HG02642 (cell line): ENCODE results near the gene RBM33.
A peak's percentile ranks its signal among the peaks of the same experiment; 100 is the strongest.

Source experiments
- ATAC-seq: cut with Tn5 transposase; IDR thresholded peaks from one replicate; pipeline ENCODE4 v1.9.1; 2021; ENCODE audit warnings: mild to moderate bottlenecking; ENCODE audit not compliant: unreplicated experiment, poor library complexity

Gene RBM33

GRCh38 chr7:155763691-155764437 is 119.4 kb downstream of the RBM33 start:
- peak; percentile 59 for ATAC-seq

DNA sequence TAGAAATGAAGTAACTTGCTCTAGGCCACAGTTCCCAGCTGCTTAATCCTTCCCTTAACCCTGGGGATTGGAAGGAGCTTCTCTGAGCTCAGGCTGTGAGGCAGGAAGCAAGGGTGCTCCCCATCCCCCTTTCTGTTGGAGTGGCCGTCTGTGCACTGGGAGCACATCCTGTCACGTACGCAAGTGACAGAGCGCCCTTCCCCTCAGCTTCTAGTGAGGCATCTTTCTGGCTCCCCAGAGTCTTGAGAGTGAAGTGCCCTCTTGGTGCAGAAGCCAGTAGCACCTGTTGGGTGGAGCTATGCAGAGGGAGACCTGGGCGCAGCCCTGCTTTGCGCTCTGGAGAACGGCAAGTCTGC is 120.0 kb downstream of the RBM33 start:
- ATAC-seq = peak; percentile 39

- no peak for ATAC-seq
Observed at GRCh38 chr7:155765458-155765857, 121.0 kb downstream of the RBM33 start.

DNA sequence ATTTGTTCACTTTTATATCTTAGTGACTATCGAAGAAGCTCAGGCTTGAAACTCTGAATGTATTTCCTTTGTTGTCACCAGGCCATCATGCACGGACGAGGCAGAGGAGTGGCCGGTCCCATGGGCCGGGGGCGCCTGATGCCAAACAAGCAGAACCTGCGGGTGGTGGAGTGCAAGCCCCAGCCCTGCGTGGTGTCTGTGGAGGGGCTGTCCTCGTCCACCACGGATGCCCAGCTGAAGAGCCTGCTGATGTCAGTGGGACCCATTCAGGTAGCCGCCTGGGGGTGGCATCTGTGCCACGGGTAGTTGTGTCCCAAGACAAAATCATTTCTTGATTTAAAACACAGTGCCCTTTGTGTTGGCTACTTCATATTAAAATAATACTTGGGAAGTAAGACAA is 121.9 kb downstream of the RBM33 start:
- ATAC-seq = no peak

DNA sequence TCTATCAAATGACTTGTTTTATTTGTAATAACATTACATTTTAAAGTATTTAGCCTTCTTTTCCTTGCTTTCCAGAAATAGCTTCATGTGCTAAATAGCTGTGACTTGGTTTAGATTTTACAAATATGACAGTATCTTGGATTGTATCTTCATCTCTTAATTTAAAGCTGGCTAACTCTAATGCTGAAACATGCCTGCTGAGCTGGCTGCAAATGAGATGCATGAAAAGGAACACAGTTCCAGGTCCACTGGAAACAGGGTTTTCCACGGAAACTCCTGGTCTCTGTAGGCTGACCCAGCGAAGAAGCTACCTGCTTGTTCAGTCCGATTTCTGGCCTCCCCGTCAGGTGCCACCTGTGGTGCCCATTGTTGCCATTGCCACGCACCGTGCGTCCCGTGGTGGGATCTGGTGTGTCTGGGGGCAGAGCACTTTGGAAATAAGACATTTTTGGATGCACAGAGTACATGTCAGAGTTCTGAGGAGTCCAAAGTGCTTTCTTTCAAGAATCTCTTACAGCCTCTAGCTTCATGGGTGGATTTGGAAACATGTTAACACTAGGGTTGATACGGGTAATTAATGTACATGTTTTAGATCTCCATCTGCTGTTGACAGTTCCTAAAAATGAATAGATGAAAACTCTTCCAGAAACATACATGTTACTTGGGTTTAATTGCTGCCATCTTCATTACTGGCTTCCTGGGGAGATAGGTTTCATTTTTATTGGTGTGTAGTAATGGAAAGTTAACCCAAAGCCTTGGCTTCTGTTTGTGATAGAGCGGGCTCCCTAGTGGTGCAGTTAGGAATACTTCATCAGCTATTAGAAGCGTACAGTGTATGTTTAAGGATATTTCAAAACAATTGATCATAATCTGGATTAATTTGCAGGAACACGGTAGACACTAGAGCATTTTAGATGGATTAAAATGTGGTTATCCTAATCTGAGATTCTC is 122.8 kb downstream of the RBM33 start:
- ATAC-seq = no peak

GRCh38 chr7:155769701-155770100 is 125.2 kb downstream of the RBM33 start:
- no peak for ATAC-seq

DNA sequence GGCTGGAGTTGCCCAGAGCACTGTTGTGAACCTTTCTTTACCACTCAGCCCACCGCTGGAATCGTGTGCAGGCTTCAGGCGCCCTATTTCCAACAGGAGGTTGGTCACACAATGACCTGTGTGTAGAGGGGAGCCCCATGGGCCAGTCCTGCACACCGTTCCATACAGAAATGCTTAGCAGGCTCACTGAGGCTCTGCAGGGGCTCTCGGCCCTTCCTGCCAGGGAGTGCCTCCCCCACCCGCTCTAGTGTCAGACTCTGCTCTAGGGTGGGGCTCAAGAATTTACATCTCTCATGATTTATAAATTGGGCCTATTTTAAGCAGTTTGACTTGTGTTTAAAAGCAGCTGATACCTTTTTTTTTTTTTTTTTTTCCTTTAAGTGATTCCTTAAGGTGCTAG is 125.8 kb downstream of the RBM33 start:
- no peak for ATAC-seq

GRCh38 chr7:155773531-155773930 is 129.1 kb downstream of the RBM33 start:
- no peak for ATAC-seq

GRCh38 chr7:155774947-155775346 is 130.5 kb downstream of the RBM33 start:
- no peak for ATAC-seq

DNA sequence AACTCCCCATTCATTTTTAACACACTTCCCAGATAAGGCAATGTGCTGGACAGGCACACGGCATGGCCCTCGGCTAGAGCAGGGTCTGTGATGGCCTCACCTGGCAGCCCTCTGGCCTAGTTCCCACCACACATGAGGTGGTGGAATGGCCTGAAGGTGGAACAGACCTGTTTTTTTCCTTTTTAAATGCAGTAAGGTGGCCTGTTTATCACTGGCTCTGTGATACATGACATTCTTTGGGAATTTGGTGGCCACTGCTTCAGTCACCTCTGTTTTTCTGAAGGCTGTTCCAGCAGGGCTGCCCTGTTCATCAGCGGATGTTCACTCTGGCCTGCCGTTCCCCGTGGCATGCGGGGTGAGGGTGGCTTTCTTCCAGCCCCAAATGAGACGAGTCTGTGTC is 131.2 kb downstream of the RBM33 start:
- no peak for ATAC-seq

- ATAC-seq = no peak
Observed at GRCh38 chr7:155776606-155777005, 132.1 kb downstream of the RBM33 start.

GRCh38 chr7:155778349-155778748 is 133.9 kb downstream of the RBM33 start:
- ATAC-seq = no peak

DNA sequence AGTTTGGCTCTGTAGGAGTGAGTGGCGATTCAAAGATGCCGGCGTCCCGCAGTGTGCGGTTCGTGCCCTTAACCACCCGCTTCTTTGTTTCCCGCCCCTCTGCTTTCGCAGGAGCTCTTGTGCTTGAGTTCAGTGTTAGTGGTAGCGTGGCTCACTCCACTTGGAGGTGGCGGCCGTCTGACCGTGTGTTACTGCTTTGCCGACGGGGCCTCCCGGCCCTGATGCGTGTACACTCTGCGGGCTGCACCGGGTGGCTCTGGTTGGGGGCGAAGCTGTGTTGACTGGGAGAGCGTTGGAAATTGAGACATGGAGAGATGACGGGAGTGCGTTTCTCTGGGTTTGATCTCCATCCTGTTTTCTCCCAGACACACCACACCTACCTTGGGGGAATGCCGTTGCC is 136.4 kb downstream of the RBM33 start:
- ATAC-seq = no peak

GRCh38 chr7:155781433-155781832 is 137.0 kb downstream of the RBM33 start:
- ATAC-seq = no peak

DNA sequence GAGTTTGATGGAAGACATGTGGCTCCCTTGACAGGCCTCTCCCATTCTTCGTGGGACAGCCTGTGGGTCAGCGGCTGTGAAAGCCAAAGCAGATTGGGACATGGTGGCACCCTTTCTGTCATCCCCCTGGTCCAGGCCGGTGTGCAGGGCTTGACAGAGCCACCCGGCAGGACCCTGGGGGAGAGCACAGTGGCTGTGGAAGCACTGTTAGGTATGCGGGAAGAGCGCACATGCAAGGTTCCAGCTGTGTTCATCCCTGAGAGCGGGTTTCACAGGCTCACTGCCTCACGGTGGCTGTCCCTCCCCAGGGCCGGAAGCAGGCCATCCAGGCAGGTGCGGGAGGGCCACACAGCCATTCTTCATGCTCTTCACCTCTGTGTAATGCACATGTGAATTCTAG is 138.0 kb downstream of the RBM33 start:
- ATAC-seq = no peak

DNA sequence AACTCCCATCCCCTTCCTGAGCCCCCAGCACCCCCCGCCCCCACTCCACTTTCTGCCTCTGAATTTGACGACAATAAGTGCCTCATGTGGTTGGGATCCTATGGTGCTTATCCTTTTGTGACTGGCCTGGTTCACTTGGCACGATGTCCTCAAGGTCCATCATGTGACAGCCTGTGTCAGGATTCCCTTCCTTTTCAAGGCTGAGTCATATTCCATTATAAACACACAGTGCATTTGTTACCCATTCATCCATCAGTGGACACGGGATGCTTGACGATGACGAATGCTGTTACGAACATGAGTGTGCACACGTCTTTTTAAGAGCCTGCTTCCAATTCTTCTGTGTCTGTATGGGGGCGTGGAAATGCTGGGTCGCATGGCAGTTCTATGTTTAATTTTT is 141.1 kb downstream of the RBM33 start:
- ATAC-seq = no peak

GRCh38 chr7:155786491-155786890 is 142.0 kb downstream of the RBM33 start:
- no peak for ATAC-seq

DNA sequence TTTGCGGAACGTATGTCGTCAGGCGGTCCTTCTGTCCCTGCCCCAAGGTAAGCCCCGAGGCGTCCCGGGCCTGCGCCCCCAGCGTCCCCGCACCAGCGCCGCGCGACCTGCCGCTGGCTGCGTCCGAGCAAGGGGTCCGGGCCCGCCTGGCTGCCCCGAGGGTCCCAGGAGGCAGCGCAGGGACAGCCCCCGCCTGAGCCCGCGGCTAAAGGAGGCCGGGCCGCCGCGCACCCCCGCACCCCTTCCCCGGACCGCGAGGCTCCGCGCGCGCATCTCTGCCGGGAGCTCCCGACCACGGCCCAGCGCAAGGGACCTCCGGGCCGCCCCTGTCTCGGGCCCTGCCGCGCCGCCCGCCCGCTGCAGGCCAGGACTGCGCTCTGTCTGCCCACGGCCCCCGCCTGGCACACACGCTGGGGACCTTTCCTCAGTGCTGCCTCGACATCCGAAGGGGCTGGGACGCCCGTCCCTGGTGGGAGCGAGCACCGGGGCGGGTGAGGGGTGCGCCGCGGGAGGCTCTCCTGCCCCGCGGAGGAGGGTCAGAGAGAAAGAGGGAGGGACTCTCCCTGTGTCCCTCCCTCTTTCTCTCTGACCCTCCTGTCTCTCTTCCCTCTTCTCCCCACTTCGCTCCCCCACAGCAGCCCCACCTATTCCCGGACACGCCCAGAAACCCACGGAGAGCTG is 142.8 kb downstream of the RBM33 start:
- no peak for ATAC-seq

DNA sequence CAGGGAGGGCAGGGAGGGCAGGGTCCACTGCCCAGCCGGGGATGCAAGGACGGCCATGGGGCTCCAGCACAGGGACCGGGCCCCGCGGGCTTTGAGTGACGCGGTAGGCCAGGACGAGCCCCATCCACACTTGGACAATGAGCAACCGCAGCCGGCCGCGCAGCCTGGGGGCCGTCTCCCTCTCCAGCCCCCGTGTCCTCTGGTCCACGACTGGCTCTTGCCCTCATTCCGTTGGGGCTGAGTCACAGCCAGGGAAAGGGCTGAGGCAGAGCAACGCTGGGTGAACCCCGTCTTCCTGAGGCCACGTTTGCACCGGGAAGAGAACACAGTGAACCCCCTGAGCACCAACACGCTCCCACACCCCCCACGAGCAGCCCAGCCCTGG is 144.1 kb downstream of the RBM33 start:
- ATAC-seq = no peak

DNA sequence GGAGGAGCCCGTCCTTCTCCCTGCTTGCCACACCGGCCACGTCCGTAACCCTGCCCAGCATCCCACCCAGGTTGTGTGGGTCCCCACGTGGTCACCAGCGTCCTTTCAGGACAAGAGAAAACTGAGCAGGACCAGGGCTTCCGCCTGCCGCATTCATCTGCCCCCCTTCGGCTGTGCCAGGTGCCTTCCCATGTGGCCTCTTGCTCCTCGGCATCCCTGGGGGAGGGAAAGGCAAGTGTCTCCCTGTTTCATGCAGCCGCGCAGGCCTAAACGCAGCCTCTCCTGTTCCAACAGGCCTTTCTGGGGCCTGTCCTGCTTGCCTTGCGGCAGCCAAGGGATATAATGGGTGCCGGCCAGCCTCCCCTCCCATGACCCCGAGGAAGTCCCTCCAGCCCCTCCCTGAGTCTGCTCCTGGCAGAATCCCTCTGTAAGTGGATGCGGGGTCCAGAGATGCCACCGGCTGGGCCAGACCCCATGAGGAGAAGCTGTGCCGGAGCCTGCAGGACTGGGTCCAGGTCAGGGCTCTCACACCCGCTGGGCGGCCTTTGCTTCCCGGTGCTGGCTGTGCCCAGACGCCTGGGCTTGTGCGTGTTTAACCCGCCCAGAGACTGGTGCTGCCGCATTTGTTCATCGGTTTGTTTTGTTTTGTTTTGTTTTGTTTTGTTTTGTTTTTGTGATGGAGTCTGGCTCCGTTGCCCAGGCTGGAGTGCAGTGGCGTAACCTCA is 144.7 kb downstream of the RBM33 start:
- ATAC-seq = no peak
